ENCODE results near the gene PTPRD.

DNA sequence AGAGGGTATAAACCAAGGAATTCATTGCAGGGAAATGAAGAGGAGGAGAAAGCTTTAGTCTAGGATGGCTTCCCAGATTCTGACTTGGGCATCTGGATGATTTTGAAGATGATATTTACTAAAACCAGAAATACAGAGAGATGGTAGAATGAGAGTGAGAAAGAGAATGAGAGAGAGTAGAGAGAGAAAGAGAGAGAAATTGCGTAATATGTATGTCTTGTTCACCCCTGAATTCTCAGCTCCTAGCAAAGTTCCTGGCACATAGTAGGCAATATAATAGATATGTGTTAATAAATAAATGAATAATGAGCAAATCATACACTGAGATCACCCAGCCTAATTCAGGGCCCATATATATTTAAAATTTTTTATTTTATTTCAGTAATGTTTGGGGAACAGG, 1723.7 kb downstream of the PTPRD start:
- TF ChIP-seq POLR2A (IDR thresholded peaks at IDR 0.05; ENCODE audit: low read depth, low read length): no peak
- TF ChIP-seq TAF1 (IDR thresholded peaks at IDR 0.05; ENCODE audit: borderline replicate concordance, low read depth, low read length): no peak

All from GM12892 (cell line).